ENCODE data around the gene CNTFR. TPM values are rescaled to one million over a fixed set of nuclear protein-coding genes. Genes with fewer than 3 reads are reported as not detected.
"Not testable (repeated sequence)": the region's sequence is repeated elsewhere in the genome, so short reads cannot be mapped to it uniquely, and the experiment has no call there.

The CNTFR gene
- total and polyA plus RNA-seq, 3 experiments from 2014 or later, result not detected

DNA sequence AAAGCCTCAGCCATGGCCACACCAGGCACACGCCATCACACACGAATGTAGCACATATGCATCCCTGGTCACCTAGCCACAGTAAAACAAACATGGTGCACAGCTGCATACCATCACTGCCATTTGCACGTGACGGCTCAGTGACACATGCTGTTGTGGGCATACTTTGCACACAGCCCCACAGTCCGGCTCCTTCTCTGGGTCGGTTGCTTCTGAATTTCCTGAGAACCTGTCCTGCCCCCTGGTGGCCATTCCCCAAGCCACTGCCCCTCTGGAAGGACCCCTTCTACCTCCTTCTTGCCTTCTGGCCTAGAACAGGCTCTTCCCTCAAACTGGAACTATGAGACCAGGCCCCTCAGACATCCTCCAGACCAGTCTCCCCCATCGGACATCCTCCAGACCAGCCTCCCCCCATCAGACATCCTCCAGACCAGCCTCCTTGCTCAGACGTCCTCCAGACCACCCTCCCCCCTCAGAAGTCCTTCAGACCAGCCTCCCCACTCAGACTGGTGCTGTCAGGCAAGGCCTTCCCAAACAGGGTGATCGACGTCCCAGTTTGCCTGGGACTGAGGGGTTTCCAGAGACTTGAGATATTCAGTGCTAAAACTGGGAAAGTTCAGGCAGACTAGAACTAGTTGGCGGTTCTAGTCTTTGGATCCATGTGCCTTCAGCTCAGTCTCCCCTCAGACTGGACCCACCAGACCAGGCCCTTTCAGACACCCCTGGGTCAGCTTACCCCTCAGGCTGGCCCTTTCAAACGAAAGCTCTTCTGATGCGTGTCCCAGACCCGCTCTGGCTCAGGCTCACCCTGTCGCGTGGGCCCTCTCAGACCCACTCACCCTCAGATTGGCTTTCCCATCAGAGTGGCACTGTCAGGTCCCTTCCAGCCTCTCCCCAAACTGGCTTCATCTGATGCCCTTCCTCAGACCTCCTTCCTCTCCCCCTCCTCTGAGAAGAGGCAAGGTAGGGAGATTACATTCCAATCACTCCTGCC is 42.4 kb downstream of the CNTFR start:
- H3K4me3 ChIP-seq (ENCODE audit: low read length), result no peak overlapping the region
- Mint-ChIP-seq H3K9me3 (no peaks in the 10 kb centered on the region), H3K4me1 (no peaks in the 10 kb centered on the region), H3K36me3 (no peaks in the 10 kb centered on the region), H3K27ac (no peak overlapping the region), H3K27me3 (peaks cover 8 to 18% of the 10 kb centered on the region in 2 donors), H3K4me3 (no peak overlapping the region)
- POLR2A ChIA-PET, result no interaction called here
- no peaks in the 10 kb centered on the region for H3K36me3 ChIP-seq (ENCODE audit: insufficient read depth, low read length)
- peak in 3 of 5 donors; percentile 14 to 59 (median 15) for DNase-seq
- no peaks in the 10 kb centered on the region for H3K4me1 ChIP-seq (ENCODE audit: insufficient read depth, low read length)
- no peak overlapping the region for H3K27ac ChIP-seq (ENCODE audit: low read depth, low read length)
- no peaks in the 10 kb centered on the region for H3K27me3 ChIP-seq (ENCODE audit: insufficient read depth, low read length, poor library complexity, severe bottlenecking)
- CTCF ChIA-PET, result interaction anchor here (0.5 to 1.6 kb wide), 2 partner anchors 45 to 89 kb away, joined by 3 to 4 read pairs; no protein-coding TSS in a partner anchor
- H3K9me3 ChIP-seq (ENCODE audit: low read length), result no peaks in the 10 kb centered on the region

DNA sequence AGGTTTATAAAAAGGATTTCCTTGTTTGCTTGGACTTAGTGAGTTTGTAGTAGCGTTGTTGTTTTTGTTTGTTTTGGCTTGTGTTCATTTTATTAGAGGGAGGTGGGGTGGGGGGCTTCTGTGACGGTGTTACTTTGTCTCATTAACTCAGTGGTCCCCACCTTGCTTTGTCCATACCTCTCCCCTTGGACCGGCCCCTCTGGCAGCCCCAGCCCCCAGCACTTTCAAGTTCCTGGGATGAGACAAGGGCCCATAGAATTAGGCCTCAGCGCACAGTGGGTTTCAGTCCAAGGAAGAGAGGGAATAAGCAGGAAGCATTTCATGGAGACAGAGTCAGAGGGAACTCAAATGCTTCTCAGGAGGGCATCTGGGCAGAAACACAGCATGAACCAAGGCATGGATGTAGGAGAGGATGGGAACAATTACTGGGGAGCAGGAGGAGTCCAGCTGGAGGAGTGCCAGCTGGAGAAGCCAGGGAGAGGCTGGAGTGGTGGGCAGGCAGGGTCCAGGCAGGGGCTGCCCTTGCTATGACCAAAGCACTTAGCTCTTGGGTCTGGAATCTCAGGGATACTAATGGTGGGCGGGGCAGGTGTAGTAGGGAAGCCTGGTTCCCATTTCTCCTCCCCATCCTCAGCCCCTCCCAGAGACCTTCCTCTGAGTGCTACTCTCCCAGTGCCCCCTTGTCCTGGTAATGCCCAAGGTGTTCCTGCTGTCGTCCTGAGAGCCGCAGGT is 43.3 kb downstream of the CNTFR start:
- H3K27ac Mint-ChIP-seq, result no peak overlapping the region
- Histone ChIP-seq H3K9me3 (ENCODE audit: low read length) (no peaks in the 10 kb centered on the region), H3K36me3 (ENCODE audit: insufficient read depth, low read length) (no peaks in the 10 kb centered on the region), H3K27me3 (ENCODE audit: insufficient read depth, low read length, poor library complexity, severe bottlenecking) (no peaks in the 10 kb centered on the region), H3K4me3 (ENCODE audit: low read length) (no peak overlapping the region), H3K4me1 (ENCODE audit: insufficient read depth, low read length) (no peaks in the 10 kb centered on the region), H3K27ac (ENCODE audit: low read depth, low read length) (no peak overlapping the region)
- H3K27me3 Mint-ChIP-seq, result peaks cover 5 to 18% of the 10 kb centered on the region in 2 donors
- H3K36me3 Mint-ChIP-seq, result no peaks in the 10 kb centered on the region
- H3K4me3 Mint-ChIP-seq, result no peak overlapping the region
- H3K9me3 Mint-ChIP-seq, result no peaks in the 10 kb centered on the region
- no peaks in the 10 kb centered on the region for H3K4me1 Mint-ChIP-seq
- POLR2A ChIA-PET, result no interaction called here
- DNase-seq, result no peak
- CTCF ChIA-PET, result interaction anchor here (1.6 kb wide), 1 partner anchor 46 kb away, joined by 4 read pairs; no protein-coding TSS in a partner anchor

DNA sequence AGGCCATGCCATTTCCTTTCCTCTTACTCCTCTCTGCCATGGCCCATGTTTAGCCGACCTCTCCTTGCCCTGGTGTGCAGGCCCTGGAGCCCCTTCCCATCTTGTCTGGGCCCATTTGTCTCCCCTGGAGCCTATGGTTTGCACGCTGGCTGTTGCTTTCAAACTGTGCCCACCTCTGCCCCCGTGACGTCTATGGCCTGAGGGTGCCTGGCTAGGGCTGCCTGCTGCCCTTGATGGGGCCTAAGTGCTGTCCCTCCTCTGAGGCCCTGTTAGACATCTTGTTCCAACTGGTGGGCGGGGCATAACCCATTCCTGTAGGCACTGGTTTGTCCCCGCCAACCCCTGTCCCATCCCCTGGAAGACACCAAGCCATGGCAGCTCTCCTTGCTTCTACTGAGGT is 44.0 kb downstream of the CNTFR start:
- POLR2A ChIA-PET, result no interaction called here
- H3K27ac ChIP-seq (ENCODE audit: low read depth, low read length), result no peak overlapping the region
- H3K9me3 Mint-ChIP-seq, result no peaks in the 10 kb centered on the region
- H3K4me1 Mint-ChIP-seq, result no peaks in the 10 kb centered on the region
- H3K4me3 ChIP-seq (ENCODE audit: low read length), result no peak overlapping the region
- H3K4me3 Mint-ChIP-seq, result no peak overlapping the region
- CTCF ChIA-PET, result no interaction called here
- no peaks in the 10 kb centered on the region for H3K36me3 ChIP-seq (ENCODE audit: insufficient read depth, low read length)
- no peak for DNase-seq
- no peaks in the 10 kb centered on the region for H3K27me3 ChIP-seq (ENCODE audit: insufficient read depth, low read length, poor library complexity, severe bottlenecking)
- no peaks in the 10 kb centered on the region for H3K4me1 ChIP-seq (ENCODE audit: insufficient read depth, low read length)
- peaks cover 7 to 18% of the 10 kb centered on the region in 2 donors for H3K27me3 Mint-ChIP-seq
- no peaks in the 10 kb centered on the region for H3K9me3 ChIP-seq (ENCODE audit: low read length)
- H3K27ac Mint-ChIP-seq, result no peak overlapping the region
- no peaks in the 10 kb centered on the region for H3K36me3 Mint-ChIP-seq

DNA sequence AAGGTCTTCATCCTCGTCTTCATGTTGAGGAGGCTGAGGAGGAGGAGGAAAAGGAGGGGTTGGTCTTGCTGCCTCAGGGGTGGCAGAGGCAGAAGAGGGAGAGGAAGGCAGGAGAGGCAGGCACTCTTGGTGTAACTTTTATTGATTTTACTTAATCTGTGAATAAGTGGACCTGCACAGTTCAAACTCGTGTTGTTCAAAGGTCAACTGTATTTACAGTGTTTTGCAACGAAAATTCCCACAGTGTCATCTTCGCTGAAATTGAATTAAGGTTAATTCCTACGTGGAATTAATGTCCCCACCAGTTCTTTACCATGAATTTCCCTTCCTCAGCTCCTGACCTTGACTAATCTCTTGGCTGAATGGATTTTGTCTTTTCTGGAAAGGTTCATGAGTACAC is 45.5 kb downstream of the CNTFR start:
- Histone ChIP-seq H3K27ac (ENCODE audit: low read depth, low read length) (no peak overlapping the region), H3K27me3 (ENCODE audit: insufficient read depth, low read length, poor library complexity, severe bottlenecking) (no peaks in the 10 kb centered on the region), H3K4me3 (ENCODE audit: low read length) (no peak overlapping the region), H3K9me3 (ENCODE audit: low read length) (no peaks in the 10 kb centered on the region), H3K4me1 (ENCODE audit: insufficient read depth, low read length) (no peaks in the 10 kb centered on the region), H3K36me3 (ENCODE audit: insufficient read depth, low read length) (no peaks in the 10 kb centered on the region)
- peaks cover 0 to under 1% (median 0%) of the 10 kb centered on the region in 3 donors for H3K36me3 Mint-ChIP-seq
- POLR2A ChIA-PET, result no interaction called here
- no peak for DNase-seq
- H3K4me3 Mint-ChIP-seq, result no peak overlapping the region
- CTCF ChIA-PET, result no interaction called here
- no peaks in the 10 kb centered on the region for H3K4me1 Mint-ChIP-seq
- H3K27me3 Mint-ChIP-seq, result peaks cover 11 to 21% of the 10 kb centered on the region in 2 donors
- no peaks in the 10 kb centered on the region for H3K9me3 Mint-ChIP-seq
- no peak overlapping the region for H3K27ac Mint-ChIP-seq

DNA sequence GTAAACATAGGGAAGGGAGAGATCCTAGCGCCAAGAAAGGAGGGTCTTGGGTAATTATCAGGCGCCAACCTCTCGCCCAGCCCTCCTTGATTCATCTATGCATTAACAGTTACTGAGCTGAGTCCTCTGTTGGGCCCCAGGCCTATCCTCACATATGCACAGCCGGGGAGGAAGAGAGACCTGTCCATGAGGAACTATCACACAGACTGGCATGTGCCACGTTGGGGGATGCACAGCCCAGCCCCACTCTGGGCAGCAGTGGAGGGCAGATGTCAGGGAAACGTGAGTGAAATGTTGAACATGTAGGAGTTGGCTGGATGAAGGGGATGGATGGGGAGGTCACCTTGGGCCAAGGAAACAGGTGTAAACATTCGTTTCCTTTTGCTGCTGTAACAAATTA is 48.0 kb downstream of the CNTFR start:
- Mint-ChIP-seq H3K36me3 (peaks cover 0 to 3% (median 0%) of the 10 kb centered on the region in 3 donors), H3K4me1 (no peaks in the 10 kb centered on the region), H3K9me3 (no peaks in the 10 kb centered on the region), H3K27me3 (peaks cover 14 to 23% of the 10 kb centered on the region in 2 donors), H3K4me3 (no peak overlapping the region), H3K27ac (no peak overlapping the region)
- H3K4me3 ChIP-seq (ENCODE audit: low read length), result no peak overlapping the region
- DNase-seq, result no peak
- no peaks in the 10 kb centered on the region for H3K27me3 ChIP-seq (ENCODE audit: insufficient read depth, low read length, poor library complexity, severe bottlenecking)
- H3K36me3 ChIP-seq (ENCODE audit: insufficient read depth, low read length), result no peaks in the 10 kb centered on the region
- no peaks in the 10 kb centered on the region for H3K4me1 ChIP-seq (ENCODE audit: insufficient read depth, low read length)
- CTCF ChIA-PET, result no interaction called here
- POLR2A ChIA-PET, result no interaction called here
- H3K9me3 ChIP-seq (ENCODE audit: low read length), result no peaks in the 10 kb centered on the region
- H3K27ac ChIP-seq (ENCODE audit: low read depth, low read length), result no peak overlapping the region

DNA sequence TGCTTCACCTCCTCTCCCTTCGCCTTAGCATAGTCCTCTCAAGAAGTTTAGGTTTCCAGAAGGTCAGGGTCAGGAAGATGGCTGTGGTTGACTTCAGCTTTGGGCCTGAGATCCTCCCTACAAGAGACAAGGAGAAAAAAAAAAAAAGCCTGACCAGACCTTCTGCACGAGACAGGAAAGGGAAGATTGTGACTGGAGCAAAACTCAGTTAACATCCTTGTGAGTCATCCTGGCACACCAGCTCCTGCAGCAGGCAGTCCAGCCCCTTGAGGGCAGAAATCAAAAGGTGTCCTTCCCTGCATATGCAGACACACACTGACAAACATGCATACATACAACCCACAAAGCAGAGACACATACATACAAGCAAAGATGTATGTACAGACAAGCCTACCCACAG is 48.7 kb downstream of the CNTFR start:
- H3K27me3 Mint-ChIP-seq, result peaks cover 14 to 24% of the 10 kb centered on the region in 2 donors
- Histone ChIP-seq H3K36me3 (ENCODE audit: insufficient read depth, low read length) (no peaks in the 10 kb centered on the region), H3K4me1 (ENCODE audit: insufficient read depth, low read length) (no peaks in the 10 kb centered on the region), H3K27me3 (ENCODE audit: insufficient read depth, low read length, poor library complexity, severe bottlenecking) (no peaks in the 10 kb centered on the region), H3K9me3 (ENCODE audit: low read length) (no peaks in the 10 kb centered on the region), H3K4me3 (ENCODE audit: low read length) (no peak overlapping the region), H3K27ac (ENCODE audit: low read depth, low read length) (no peak overlapping the region)
- CTCF ChIA-PET, result no interaction called here
- peaks cover 0 to 3% (median 0%) of the 10 kb centered on the region in 3 donors for H3K36me3 Mint-ChIP-seq
- no peak for DNase-seq
- H3K9me3 Mint-ChIP-seq, result no peaks in the 10 kb centered on the region
- no peaks in the 10 kb centered on the region for H3K4me1 Mint-ChIP-seq
- H3K27ac Mint-ChIP-seq, result peak overlapping the region in 1 of 8 donors; percentile 39
- POLR2A ChIA-PET, result no interaction called here
- no peak overlapping the region for H3K4me3 Mint-ChIP-seq

DNA sequence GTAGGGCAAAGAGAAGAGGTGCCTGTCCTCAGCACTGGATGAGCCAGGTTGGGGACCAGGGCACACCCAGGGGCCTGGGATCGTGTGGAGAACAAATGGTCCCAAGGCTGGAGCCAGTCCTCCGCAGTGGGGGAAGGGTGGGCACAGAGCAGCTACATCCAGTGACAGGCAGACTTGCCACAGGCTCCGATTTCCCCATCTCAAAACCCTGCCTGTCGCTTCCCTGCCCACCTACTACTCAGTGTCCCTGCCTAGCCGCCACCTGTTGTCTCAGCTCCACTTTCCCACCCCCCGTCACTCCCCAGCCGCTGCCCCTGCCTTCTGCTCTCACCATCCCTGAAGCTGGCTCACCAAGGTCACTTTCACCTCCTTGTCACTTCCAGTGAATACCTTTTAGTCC is 52.8 kb downstream of the CNTFR start:
- H3K27ac ChIP-seq (ENCODE audit: low read depth, low read length), result no peak overlapping the region
- peaks cover 5% of the 10 kb centered on the region for H3K27me3 ChIP-seq (ENCODE audit: insufficient read depth, low read length, poor library complexity, severe bottlenecking)
- peaks cover 0 to 3% (median 0%) of the 10 kb centered on the region in 3 donors for H3K36me3 Mint-ChIP-seq
- no peaks in the 10 kb centered on the region for H3K36me3 ChIP-seq (ENCODE audit: insufficient read depth, low read length)
- H3K9me3 Mint-ChIP-seq, result peaks cover 0 to 2% (median 0%) of the 10 kb centered on the region in 5 donors
- H3K27me3 Mint-ChIP-seq, result peaks cover 21 to 51% of the 10 kb centered on the region in 2 donors
- ChIA-PET CTCF (no interaction called here), POLR2A (no interaction called here)
- no peak for DNase-seq
- no peak overlapping the region for H3K27ac Mint-ChIP-seq
- H3K4me3 Mint-ChIP-seq, result no peak overlapping the region
- no peaks in the 10 kb centered on the region for H3K9me3 ChIP-seq (ENCODE audit: low read length)
- H3K4me3 ChIP-seq (ENCODE audit: low read length), result no peak overlapping the region
- H3K4me1 ChIP-seq (ENCODE audit: insufficient read depth, low read length), result no peaks in the 10 kb centered on the region
- no peaks in the 10 kb centered on the region for H3K4me1 Mint-ChIP-seq

DNA sequence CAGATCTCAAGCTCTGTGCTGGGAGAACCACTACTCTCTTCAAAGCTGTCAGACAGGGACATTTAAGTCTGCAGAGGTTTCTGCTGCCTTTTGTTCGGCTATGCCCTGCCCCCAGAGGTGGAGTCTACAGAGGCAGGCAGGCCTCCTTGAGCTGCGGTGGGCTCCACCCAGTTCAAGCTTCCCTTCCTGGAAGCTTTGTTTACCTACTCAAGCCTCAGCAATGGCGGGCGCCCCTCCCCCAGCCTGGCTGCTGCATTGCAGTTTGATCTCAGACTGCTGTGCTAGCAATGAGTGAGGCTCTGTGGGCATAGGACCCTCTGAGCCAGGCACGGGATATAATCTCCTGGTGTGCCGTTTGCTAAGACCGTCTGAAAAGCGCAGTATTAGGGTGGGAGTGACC is 57.5 kb downstream of the CNTFR start:
- H3K4me1 Mint-ChIP-seq, POLR2A ChIA-PET: not testable (repeated sequence)

More for the DNA sequence above, 57.5 kb downstream of the CNTFR start:
- H3K36me3 ChIP-seq (ENCODE audit: insufficient read depth, low read length); H3K4me3 ChIP-seq (ENCODE audit: low read length); DNase-seq; H3K4me3 Mint-ChIP-seq; H3K9me3 Mint-ChIP-seq; CTCF ChIA-PET; H3K9me3 ChIP-seq (ENCODE audit: low read length); H3K4me1 ChIP-seq (ENCODE audit: insufficient read depth, low read length); H3K27me3 ChIP-seq (ENCODE audit: insufficient read depth, low read length, poor library complexity, severe bottlenecking); H3K27ac ChIP-seq (ENCODE audit: low read depth, low read length); H3K27ac Mint-ChIP-seq; H3K36me3 Mint-ChIP-seq: not testable (repeated sequence)
- peaks cover 22 to 61% of the 10 kb centered on the region in 2 donors for H3K27me3 Mint-ChIP-seq

Data from CD8-positive, alpha-beta memory T cell (primary cell).